DOHH2 (cell line): Measurements from ENCODE around the gene METTL27.
A peak's percentile ranks its signal among the peaks of the same experiment; 100 is the strongest.
"Not testable (repeated sequence)": the region's sequence is repeated elsewhere in the genome, so short reads cannot be mapped to it uniquely, and the experiment has no call there.

Experiments used
- H3F3A ChIP-seq: fragments of 200-600 bp; sonication (generic), shearing (Covaris generic); 2 replicates; pipeline ENCODE4 v1.6.0; 2016; ENCODE audit warnings: antibody characterized with exemption, mild to moderate bottlenecking; ENCODE audit not compliant: control insufficient read depth, insufficient read depth
- H3K27ac ChIP-seq: fragments of 200-600 bp; sonication (generic); 2 replicates; pipeline ENCODE4 v1.5.1; 2014; ENCODE audit warnings: low read depth, mild to moderate bottlenecking, low read length, moderate library complexity
- H3K27me3 ChIP-seq: fragments of 200-600 bp; sonication (generic); 2 replicates; pipeline ENCODE4 v1.6.1; 2014; ENCODE audit warnings: mild to moderate bottlenecking, low read length, mixed read lengths; ENCODE audit not compliant: control insufficient read depth
- H3K36me3 ChIP-seq: fragments of 200-600 bp; sonication (generic); 2 replicates; pipeline ENCODE4 v1.6.1; 2014; ENCODE audit warnings: mild to moderate bottlenecking, low read length, moderate library complexity, mixed read lengths; ENCODE audit not compliant: control insufficient read depth
- H3K4me1 ChIP-seq: fragments of 200-600 bp; sonication (generic); 2 replicates; pipeline ENCODE4 v1.6.1; 2014; ENCODE audit warnings: mild to moderate bottlenecking, low read length, mixed read lengths; ENCODE audit not compliant: control insufficient read depth
- H3K4me2 ChIP-seq: fragments of 200-600 bp; sonication (generic); 2 replicates; pipeline ENCODE4 v1.6.0; 2014; ENCODE audit warnings: mild to moderate bottlenecking, low read length, moderate library complexity
- H3K4me3 ChIP-seq: fragments of 200-600 bp; sonication (generic); 2 replicates; pipeline ENCODE4 v1.5.1; 2014; ENCODE audit warnings: mild to moderate bottlenecking, low read length, mixed read lengths
- H3K79me2 ChIP-seq: fragments of 200-600 bp; sonication (generic); 2 replicates; pipeline ENCODE4 v1.6.1; 2014; ENCODE audit warnings: mild to moderate bottlenecking, low read length, mixed read lengths; ENCODE audit not compliant: control insufficient read depth
- H3K9me2 ChIP-seq: fragments of 200-600 bp; sonication (generic); replicated peaks from 2 replicates; pipeline ENCODE4 v1.6.1; 2014; ENCODE audit warnings: mild to moderate bottlenecking, low read length, mixed read lengths; ENCODE audit not compliant: control insufficient read depth
- H3K9me3 ChIP-seq: fragments of 200-600 bp; sonication (generic); 2 replicates; pipeline ENCODE4 v1.6.1; 2014; ENCODE audit warnings: antibody characterized with exemption, low read length, mixed read lengths; ENCODE audit not compliant: control insufficient read depth, insufficient read depth
- H4K20me1 ChIP-seq: fragments of 200-600 bp; sonication (generic); 2 replicates; pipeline ENCODE4 v1.6.0; 2014; ENCODE audit warnings: low read depth, mild to moderate bottlenecking, antibody characterized with exemption, low read length, moderate library complexity; ENCODE audit not compliant: control insufficient read depth, insufficient read depth
- CTCF ChIP-seq: fragments of 200-600 bp; sonication (generic); IDR thresholded peaks from one replicate; pipeline ENCODE4 v1.5.1; 2014; ENCODE audit warnings: antibody characterized with exemption, mild to moderate bottlenecking, low read depth, low read length; ENCODE audit not compliant: poor library complexity, severe bottlenecking
- EZH2phosphoT487 ChIP-seq: fragments of 200-600 bp; sonication (generic); IDR thresholded peaks from 2 replicates; pipeline ENCODE4 v1.6.1; 2017; ENCODE audit warnings: borderline replicate concordance, mild to moderate bottlenecking, antibody characterized with exemption, low read length, moderate library complexity, mixed read lengths

Gene METTL27

GRCh38 chr7:73847941-73848723 is 5.8 kb upstream of the METTL27 start:
- no peaks in the 10 kb centered on the region for H3K79me2 ChIP-seq
- H4K20me1 ChIP-seq = no peaks in the 10 kb centered on the region
- no peaks in the 10 kb centered on the region for H3K36me3 ChIP-seq
- no peak overlapping the region for H3K4me2 ChIP-seq
- H3K27ac ChIP-seq = no peak overlapping the region
- peaks cover 7% of the 10 kb centered on the region; the same call in 1 of the 2 replicates for H3K9me3 ChIP-seq
- no peaks in the 10 kb centered on the region for H3K9me2 ChIP-seq
- no peak for TF ChIP-seq CTCF
- TF ChIP-seq EZH2phosphoT487 = no peak
- no peaks in the 10 kb centered on the region for H3F3A ChIP-seq
- peaks cover 27% of the 10 kb centered on the region for H3K4me1 ChIP-seq
- peaks cover 16% of the 10 kb centered on the region for H3K27me3 ChIP-seq
- no peak overlapping the region for H3K4me3 ChIP-seq

- not testable (repeated sequence) for H3K27ac ChIP-seq, H3K4me3 ChIP-seq
Observed at GRCh38 chr7:73845701-73846195, 3.4 kb upstream of the METTL27 start.

GRCh38 chr7:73844848-73845460 is 2.6 kb upstream of the METTL27 start:
- Histone ChIP-seq H4K20me1 (no peaks in the 10 kb centered on the region), H3K4me3 (no peak overlapping the region), H3K79me2 (no peaks in the 10 kb centered on the region), H3K36me3 (no peaks in the 10 kb centered on the region), H3K27me3 (peaks cover 11% of the 10 kb centered on the region), H3K4me2 (no peak overlapping the region), H3K9me3 (peaks cover 7% of the 10 kb centered on the region; the same call in 1 of the 2 replicates), H3F3A (no peaks in the 10 kb centered on the region), H3K27ac (no peak overlapping the region), H3K4me1 (peaks cover 19% of the 10 kb centered on the region), H3K9me2 (no peaks in the 10 kb centered on the region)
- no peak for TF ChIP-seq CTCF

More at GRCh38 chr7:73845701-73846195, 3.4 kb upstream of the METTL27 start:
- peak overlapping the region; percentile 25 for H3K4me2 ChIP-seq
- H3F3A ChIP-seq, H3K9me2 ChIP-seq, H3K36me3 ChIP-seq, H3K79me2 ChIP-seq, H4K20me1 ChIP-seq, H3K9me3 ChIP-seq: not testable (repeated sequence)
- peaks cover 11% of the 10 kb centered on the region for H3K27me3 ChIP-seq
- H3K4me1 ChIP-seq = peaks cover 21% of the 10 kb centered on the region

DNA sequence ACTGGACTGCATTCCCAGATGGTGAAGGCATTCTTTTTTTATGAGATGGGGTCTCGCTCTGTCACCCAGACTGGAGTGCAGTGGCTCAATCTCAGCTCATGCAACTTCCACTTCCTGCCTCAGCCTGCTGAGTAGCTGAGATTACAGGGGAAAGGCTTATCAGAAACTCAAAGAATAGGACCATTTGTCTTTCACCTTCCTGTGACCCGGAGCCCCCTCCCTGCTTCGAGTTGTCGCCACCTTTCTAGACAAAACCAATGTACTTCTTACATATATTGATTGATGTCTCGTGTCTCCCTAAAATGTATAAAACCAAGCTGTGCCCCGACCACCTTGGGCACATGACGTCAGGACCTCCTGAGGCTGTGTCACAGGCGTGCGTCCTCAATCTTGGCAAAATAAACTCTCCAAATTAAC is 1.8 kb upstream of the METTL27 start:
- no peak overlapping the region for H3K27ac ChIP-seq
- H3K36me3 ChIP-seq = no peaks in the 10 kb centered on the region
- H3K79me2 ChIP-seq = no peaks in the 10 kb centered on the region
- peaks cover 15% of the 10 kb centered on the region for H3K4me1 ChIP-seq
- no peaks in the 10 kb centered on the region for H3F3A ChIP-seq
- no peak overlapping the region for H3K4me2 ChIP-seq
- TF ChIP-seq CTCF = no peak
- no peak for TF ChIP-seq EZH2phosphoT487
- H3K9me2 ChIP-seq = no peaks in the 10 kb centered on the region
- peaks cover 8% of the 10 kb centered on the region for H3K27me3 ChIP-seq
- H3K9me3 ChIP-seq = peaks cover 7% of the 10 kb centered on the region; the same call in 1 of the 2 replicates
- H4K20me1 ChIP-seq = no peaks in the 10 kb centered on the region
- no peak overlapping the region for H3K4me3 ChIP-seq
